Liver (tissue), 9 donors: ENCODE results near the gene CHMP5. TPM values are rescaled to one million over a fixed set of nuclear protein-coding genes. Genes with fewer than 3 reads are reported as not detected.

Experiments used
- DNase-seq: peaks from one replicate; pipeline ENCODE4 v3.0.0-alpha.2; 2017; ENCODE audit warnings: low spot score
- H3K27ac ChIP-seq, 2 donors: one replicate each; pipeline ENCODE4 v1.7.0; 2013; ENCODE audit warnings: inconsistent platforms in 2 of 2, low read length in 2 of 2, control low read depth in 1 of 2, low read depth in 1 of 2, mild to moderate bottlenecking in 1 of 2
- H3K27me3 ChIP-seq, 4 donors: one replicate each; pipeline versions ENCODE4 v1.6.1 to v1.7.0; 2013; ENCODE audit warnings: low read length in 3 of 4, inconsistent platforms in 1 of 4, mild to moderate bottlenecking in 1 of 4, moderate library complexity in 1 of 4; ENCODE audit not compliant: control insufficient read depth in 4 of 4, insufficient read depth in 4 of 4
- H3K36me3 ChIP-seq, 4 donors: one replicate each; pipeline versions ENCODE4 v1.6.1 to v1.7.0; 2013; ENCODE audit warnings: low read length in 3 of 4, mild to moderate bottlenecking in 3 of 4, low read depth in 1 of 4, moderate library complexity in 1 of 4; ENCODE audit not compliant: control insufficient read depth in 4 of 4, insufficient read depth in 3 of 4
- H3K4me1 ChIP-seq, 4 donors: one replicate each; pipeline versions ENCODE4 v1.6.1 to v1.7.0; 2013; ENCODE audit warnings: low read length in 3 of 4, mild to moderate bottlenecking in 3 of 4, moderate library complexity in 1 of 4; ENCODE audit not compliant: control insufficient read depth in 4 of 4, insufficient read depth in 4 of 4
- H3K4me3 ChIP-seq, 3 donors: one replicate each; pipeline versions ENCODE4 v1.6.1 to v1.7.0; 2013; ENCODE audit warnings: low read length in 3 of 3, control low read depth in 1 of 3, low read depth in 1 of 3, mild to moderate bottlenecking in 1 of 3
- H3K9ac ChIP-seq, 2 donors: one replicate each; pipeline ENCODE4 v1.7.0; 2013; ENCODE audit warnings: low read length in 2 of 2, mild to moderate bottlenecking in 2 of 2, moderate library complexity in 2 of 2, control low read depth in 1 of 2, low read depth in 1 of 2
- H3K9me3 ChIP-seq, 4 donors: one replicate each; pipeline versions ENCODE4 v1.6.1 to v1.7.0; 2013; ENCODE audit warnings: low read length in 3 of 4; ENCODE audit not compliant: control insufficient read depth in 4 of 4
- EGR1 ChIP-seq, 2 donors: IDR thresholded peaks; 2 replicates each; pipeline ENCODE4 v1.6.1; 2016 to 2018; ENCODE audit warnings: antibody characterized with exemption in 2 of 2, low read depth in 2 of 2
- FOXA2 ChIP-seq: IDR thresholded peaks from 2 replicates; pipeline ENCODE4 v1.6.1; 2016; ENCODE audit warnings: antibody characterized with exemption
- GABPA ChIP-seq, 2 donors: IDR thresholded peaks in 1 of 2; conservative IDR thresholded peaks in 1 of 2; 2 replicates each; pipeline ENCODE4 v1.6.1; 2016; ENCODE audit warnings: antibody characterized with exemption in 2 of 2, mild to moderate bottlenecking in 1 of 2, moderate library complexity in 1 of 2
- HNF4A ChIP-seq, 2 donors: conservative IDR thresholded peaks; 2 replicates each; pipeline ENCODE4 v1.6.1; 2016; ENCODE audit warnings: antibody characterized with exemption in 2 of 2, mild to moderate bottlenecking in 2 of 2
- HNF4G ChIP-seq: IDR thresholded peaks from 2 replicates; pipeline ENCODE4 v1.6.1; 2016; ENCODE audit warnings: antibody characterized with exemption
- JUND ChIP-seq, 2 donors: IDR thresholded peaks; 2 replicates each; pipeline ENCODE4 v1.6.1; 2016; ENCODE audit warnings: antibody characterized with exemption in 2 of 2
- NR2F2 ChIP-seq: IDR thresholded peaks from 2 replicates; pipeline ENCODE4 v1.6.1; 2016; ENCODE audit warnings: antibody characterized with exemption
- RAD21 ChIP-seq, 2 donors: IDR thresholded peaks; 2 replicates each; pipeline ENCODE4 v1.6.1; 2016; ENCODE audit warnings: antibody characterized with exemption in 2 of 2, mild to moderate bottlenecking in 2 of 2
- RXRA ChIP-seq, 2 donors: IDR thresholded peaks; 2 replicates each; pipeline ENCODE4 v1.6.1; 2017 to 2018; ENCODE audit warnings: antibody characterized with exemption in 2 of 2, mild to moderate bottlenecking in 1 of 2
- SP1 ChIP-seq: IDR thresholded peaks from 2 replicates; pipeline ENCODE4 v1.6.1; 2018; ENCODE audit warnings: antibody characterized with exemption, mild to moderate bottlenecking
- TAF1 ChIP-seq: conservative IDR thresholded peaks from 2 replicates; pipeline ENCODE4 v1.6.1; 2016; ENCODE audit warnings: antibody characterized with exemption, mild to moderate bottlenecking
- YY1 ChIP-seq: IDR thresholded peaks from 2 replicates; pipeline ENCODE4 v1.6.1; 2016; ENCODE audit warnings: antibody characterized with exemption, mild to moderate bottlenecking
- WGBS: extraction: QIAGEN DNeasy Blood & Tissue Kit; methylation state at CpG from one replicate; pipeline ENCODE4 v1.1.7; 2013; 5-methylcytosine and 5-hydroxymethylcytosine counted together
- polyA plus RNA-seq, 2 donors: library from polyadenylated mRNA; stranded (reverse) in 1 of 2; unstranded in 1 of 2; fragments of 200-250 nt in 1 of 2; fragments of >200 nt in 1 of 2; fragmentation: Nextera tagmentation in 1 of 2; extraction: Ambion mirVana in 1 of 2; gene quantifications; one replicate each; pipeline versions ENCODE4 v1.2.1 to v1.2.3, GENCODE V29; 2013 to 2015
- total RNA-seq, 2 donors: library from RNA; depleted of rRNA; stranded (reverse); fragments of >200 nt; gene quantifications; one replicate each; pipeline ENCODE4 v1.2.3, GENCODE V29; 2014
- TF ChIP-seq, protein P1 (sequence below): fragments of 150-350 bp; IDR thresholded peaks from 2 replicates; pipeline ENCODE4 v1.5.1; 2017; ENCODE audit warnings: improper control_type of control experiment, low read depth, low read length; ENCODE audit not compliant: missing input control
- TF ChIP-seq, protein P2 (sequence below): IDR thresholded peaks from 2 replicates; pipeline ENCODE4 v1.6.1; 2016; ENCODE audit warnings: antibody characterized with exemption
- TF ChIP-seq, protein P3 (sequence below): IDR thresholded peaks from 2 replicates; pipeline ENCODE4 v1.6.1; 2016; ENCODE audit warnings: antibody characterized with exemption, mild to moderate bottlenecking
- TF ChIP-seq, protein P4 (sequence below): IDR thresholded peaks from 2 replicates; pipeline ENCODE4 v1.6.1; 2016; ENCODE audit warnings: antibody characterized with exemption
- TF ChIP-seq, protein P5 (sequence below): IDR thresholded peaks from 2 replicates; pipeline ENCODE4 v1.6.1; 2016; ENCODE audit warnings: antibody characterized with exemption
- donor health status: healthy.
- donor health status: healthy.
- donor health status: healthy.
- donor health status: healthy.
- donor health status: healthy.

Gene CHMP5
- total and polyA plus RNA-seq, 4 donors = 23.2 to 34.8 (median 27.8) TPM

DNA sequence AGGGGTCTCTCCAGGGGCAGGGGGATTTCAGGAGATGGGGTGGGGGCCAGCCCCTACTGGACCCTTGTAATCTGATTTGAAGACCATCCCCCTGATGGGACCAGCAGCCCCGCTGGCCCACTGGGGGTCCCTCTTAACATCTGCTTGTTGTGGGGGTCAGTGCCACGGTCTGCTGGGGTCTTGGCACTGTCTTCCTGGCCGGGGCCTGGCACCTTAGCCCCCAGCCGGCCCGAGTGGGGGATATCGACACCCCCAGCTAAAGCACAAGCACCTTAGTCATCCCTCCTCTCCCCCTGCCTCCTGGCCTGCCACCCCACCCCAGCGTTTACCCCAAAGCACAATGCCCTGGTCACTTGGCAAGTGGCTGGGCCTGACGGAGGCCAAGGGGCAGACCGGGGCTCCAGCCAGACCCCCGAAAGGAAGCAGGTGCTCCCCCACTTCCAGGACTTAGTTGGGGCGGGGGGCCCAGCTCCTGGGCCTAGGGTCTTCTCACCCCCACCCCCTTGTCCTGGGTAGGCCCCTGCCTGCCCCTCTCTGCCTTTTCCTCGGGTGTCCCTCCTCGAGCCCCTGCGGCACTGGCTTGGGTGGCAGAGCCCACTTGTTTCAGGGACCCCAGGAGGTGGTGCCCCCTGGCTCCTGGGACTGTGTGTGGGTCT is 24.1 kb downstream of the CHMP5 start:
- DNase-seq = no peak
- H3K27me3 ChIP-seq = no peaks in the 10 kb centered on the region
- 75% methylated on average over 14 of the region's 14 CpGs for WGBS

More for the DNA sequence above, 24.1 kb downstream of the CHMP5 start:
- peak overlapping the region; percentile 99 to 100 for H3K27ac ChIP-seq
- TF ChIP-seq, protein P1, sequence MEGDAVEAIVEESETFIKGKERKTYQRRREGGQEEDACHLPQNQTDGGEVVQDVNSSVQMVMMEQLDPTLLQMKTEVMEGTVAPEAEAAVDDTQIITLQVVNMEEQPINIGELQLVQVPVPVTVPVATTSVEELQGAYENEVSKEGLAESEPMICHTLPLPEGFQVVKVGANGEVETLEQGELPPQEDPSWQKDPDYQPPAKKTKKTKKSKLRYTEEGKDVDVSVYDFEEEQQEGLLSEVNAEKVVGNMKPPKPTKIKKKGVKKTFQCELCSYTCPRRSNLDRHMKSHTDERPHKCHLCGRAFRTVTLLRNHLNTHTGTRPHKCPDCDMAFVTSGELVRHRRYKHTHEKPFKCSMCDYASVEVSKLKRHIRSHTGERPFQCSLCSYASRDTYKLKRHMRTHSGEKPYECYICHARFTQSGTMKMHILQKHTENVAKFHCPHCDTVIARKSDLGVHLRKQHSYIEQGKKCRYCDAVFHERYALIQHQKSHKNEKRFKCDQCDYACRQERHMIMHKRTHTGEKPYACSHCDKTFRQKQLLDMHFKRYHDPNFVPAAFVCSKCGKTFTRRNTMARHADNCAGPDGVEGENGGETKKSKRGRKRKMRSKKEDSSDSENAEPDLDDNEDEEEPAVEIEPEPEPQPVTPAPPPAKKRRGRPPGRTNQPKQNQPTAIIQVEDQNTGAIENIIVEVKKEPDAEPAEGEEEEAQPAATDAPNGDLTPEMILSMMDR = no peak
- TF ChIP-seq HNF4G (no peak), SP1 (no peak), YY1 (no peak), HNF4A (conservative IDR thresholded peaks at IDR 0.05) (no peak), TAF1 (no peak), FOXA2 (no peak), EGR1 (IDR thresholded peaks at IDR 0.05; ENCODE audit: low read depth in 2 of 2) (no peak), RXRA (IDR thresholded peaks at IDR 0.05) (no peak), GABPA (IDR thresholded peaks at IDR 0.05 in 1 of 2, conservative IDR thresholded peaks at IDR 0.05 in 1 of 2) (no peak), RAD21 (IDR thresholded peaks at IDR 0.05) (no peak), JUND (IDR thresholded peaks at IDR 0.05) (no peak), NR2F2 (no peak)
- TF ChIP-seq, protein P2, sequence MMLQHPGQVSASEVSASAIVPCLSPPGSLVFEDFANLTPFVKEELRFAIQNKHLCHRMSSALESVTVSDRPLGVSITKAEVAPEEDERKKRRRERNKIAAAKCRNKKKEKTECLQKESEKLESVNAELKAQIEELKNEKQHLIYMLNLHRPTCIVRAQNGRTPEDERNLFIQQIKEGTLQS = no peak
- TF ChIP-seq, protein P3, sequence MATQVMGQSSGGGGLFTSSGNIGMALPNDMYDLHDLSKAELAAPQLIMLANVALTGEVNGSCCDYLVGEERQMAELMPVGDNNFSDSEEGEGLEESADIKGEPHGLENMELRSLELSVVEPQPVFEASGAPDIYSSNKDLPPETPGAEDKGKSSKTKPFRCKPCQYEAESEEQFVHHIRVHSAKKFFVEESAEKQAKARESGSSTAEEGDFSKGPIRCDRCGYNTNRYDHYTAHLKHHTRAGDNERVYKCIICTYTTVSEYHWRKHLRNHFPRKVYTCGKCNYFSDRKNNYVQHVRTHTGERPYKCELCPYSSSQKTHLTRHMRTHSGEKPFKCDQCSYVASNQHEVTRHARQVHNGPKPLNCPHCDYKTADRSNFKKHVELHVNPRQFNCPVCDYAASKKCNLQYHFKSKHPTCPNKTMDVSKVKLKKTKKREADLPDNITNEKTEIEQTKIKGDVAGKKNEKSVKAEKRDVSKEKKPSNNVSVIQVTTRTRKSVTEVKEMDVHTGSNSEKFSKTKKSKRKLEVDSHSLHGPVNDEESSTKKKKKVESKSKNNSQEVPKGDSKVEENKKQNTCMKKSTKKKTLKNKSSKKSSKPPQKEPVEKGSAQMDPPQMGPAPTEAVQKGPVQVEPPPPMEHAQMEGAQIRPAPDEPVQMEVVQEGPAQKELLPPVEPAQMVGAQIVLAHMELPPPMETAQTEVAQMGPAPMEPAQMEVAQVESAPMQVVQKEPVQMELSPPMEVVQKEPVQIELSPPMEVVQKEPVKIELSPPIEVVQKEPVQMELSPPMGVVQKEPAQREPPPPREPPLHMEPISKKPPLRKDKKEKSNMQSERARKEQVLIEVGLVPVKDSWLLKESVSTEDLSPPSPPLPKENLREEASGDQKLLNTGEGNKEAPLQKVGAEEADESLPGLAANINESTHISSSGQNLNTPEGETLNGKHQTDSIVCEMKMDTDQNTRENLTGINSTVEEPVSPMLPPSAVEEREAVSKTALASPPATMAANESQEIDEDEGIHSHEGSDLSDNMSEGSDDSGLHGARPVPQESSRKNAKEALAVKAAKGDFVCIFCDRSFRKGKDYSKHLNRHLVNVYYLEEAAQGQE = no peak
- TF ChIP-seq, protein P4, sequence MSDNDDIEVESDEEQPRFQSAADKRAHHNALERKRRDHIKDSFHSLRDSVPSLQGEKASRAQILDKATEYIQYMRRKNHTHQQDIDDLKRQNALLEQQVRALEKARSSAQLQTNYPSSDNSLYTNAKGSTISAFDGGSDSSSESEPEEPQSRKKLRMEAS = no peak
- TF ChIP-seq, protein P5, sequence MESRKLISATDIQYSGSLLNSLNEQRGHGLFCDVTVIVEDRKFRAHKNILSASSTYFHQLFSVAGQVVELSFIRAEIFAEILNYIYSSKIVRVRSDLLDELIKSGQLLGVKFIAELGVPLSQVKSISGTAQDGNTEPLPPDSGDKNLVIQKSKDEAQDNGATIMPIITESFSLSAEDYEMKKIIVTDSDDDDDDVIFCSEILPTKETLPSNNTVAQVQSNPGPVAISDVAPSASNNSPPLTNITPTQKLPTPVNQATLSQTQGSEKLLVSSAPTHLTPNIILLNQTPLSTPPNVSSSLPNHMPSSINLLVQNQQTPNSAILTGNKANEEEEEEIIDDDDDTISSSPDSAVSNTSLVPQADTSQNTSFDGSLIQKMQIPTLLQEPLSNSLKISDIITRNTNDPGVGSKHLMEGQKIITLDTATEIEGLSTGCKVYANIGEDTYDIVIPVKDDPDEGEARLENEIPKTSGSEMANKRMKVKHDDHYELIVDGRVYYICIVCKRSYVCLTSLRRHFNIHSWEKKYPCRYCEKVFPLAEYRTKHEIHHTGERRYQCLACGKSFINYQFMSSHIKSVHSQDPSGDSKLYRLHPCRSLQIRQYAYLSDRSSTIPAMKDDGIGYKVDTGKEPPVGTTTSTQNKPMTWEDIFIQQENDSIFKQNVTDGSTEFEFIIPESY = no peak
- H3K9ac ChIP-seq = no peak overlapping the region
- H3K36me3 ChIP-seq = peaks cover 0 to 2% (median 0%) of the 10 kb centered on the region in 4 donors
- H3K9me3 ChIP-seq = no peaks in the 10 kb centered on the region
- H3K4me3 ChIP-seq = no peak overlapping the region
- H3K4me1 ChIP-seq = peaks cover 11 to 38% (median 28%) of the 10 kb centered on the region in 4 donors
